Endothelial cell of umbilical vein (primary cell): ENCODE measurements around the gene GNAT1. TPM values are rescaled to one million over a fixed set of nuclear protein-coding genes. Genes with fewer than 3 reads are reported as not detected.

Source experiments
- BruUV-seq: library from RNA; stranded (reverse); fragments of 400-500 nt; replicated peaks from 2 replicates; lab custom pipeline; 2021; lab: Mats Ljungman, UMichigan
- CTCF ChIA-PET: fragments of 300-600, 350-600 bp; sonication (Branson Sonifier 250); formaldehyde crosslinking; loops from one replicate; lab custom pipeline; 2021; ENCODE audit warnings: antibody characterized with exemption, inconsistent platforms; lab: Charles Lee
- POLR2A ChIA-PET: fragments of 300-600, 350-600 bp; sonication (Branson Sonifier 250); formaldehyde crosslinking; loops from one replicate; lab custom pipeline; 2021; ENCODE audit warnings: antibody characterized with exemption, inconsistent platforms; lab: Charles Lee
- DNase-seq: peaks from one replicate; pipeline ENCODE4 v3.0.0-alpha.2; 2011; ENCODE audit warnings: low read depth, low spot score
- FAIRE-seq: peaks from 2 replicates; lab custom pipeline; 2011; peaks lifted over from hg19 to GRCh38; lab: Jason Lieb, UNC
- H2AFZ ChIP-seq: 2 replicates; pipeline ENCODE4 v1.6.0; 2012; ENCODE audit warnings: low read depth, low read length, control low read depth, inconsistent platforms
- H3K27ac ChIP-seq: 2 replicates; pipeline ENCODE4 v1.5.1; 2011; ENCODE audit warnings: low read depth, mild to moderate bottlenecking, control low read depth, low read length, moderate library complexity; ENCODE audit not compliant: insufficient read depth
- H3K27me3 ChIP-seq, 2 experiments: 2 replicates each; pipeline versions ENCODE4 v1.6.0 to v1.6.1; 2011; ENCODE audit warnings: low read length in 2 of 2, mixed read lengths in 1 of 2; ENCODE audit not compliant: control insufficient read depth in 2 of 2, insufficient read depth in 2 of 2
- H3K36me3 ChIP-seq, 2 experiments: 2 replicates in 1 of 2; 3 replicates in 1 of 2; pipeline ENCODE4 v1.5.1; 2011; ENCODE audit warnings: low read length in 2 of 2, mild to moderate bottlenecking in 1 of 2, moderate library complexity in 1 of 2; ENCODE audit not compliant: control insufficient read depth in 2 of 2, insufficient read depth in 2 of 2; ENCODE audit errors: extremely low read depth in 1 of 2
- H3K4me1 ChIP-seq: 3 replicates; pipeline ENCODE4 v1.5.1; 2011; ENCODE audit warnings: mild to moderate bottlenecking, low read length; ENCODE audit not compliant: control insufficient read depth, insufficient read depth; ENCODE audit errors: extremely low read depth
- H3K4me2 ChIP-seq: 2 replicates; pipeline ENCODE4 v1.6.1; 2011; ENCODE audit warnings: low read length, control low read depth, mixed read lengths; ENCODE audit not compliant: insufficient read depth
- H3K4me3 ChIP-seq, 3 experiments: fragments of 200-600 bp in 1 of 3; sonication (generic), shearing (Covaris generic) in 1 of 3; replicated peaks in 1 of 3; 2 replicates each; pipeline ENCODE4 v1.5.1; 2011 to 2016; ENCODE audit warnings: control low read depth in 3 of 3, low read length in 3 of 3, mild to moderate bottlenecking in 2 of 3, inconsistent platforms in 1 of 3, low read depth in 1 of 3, moderate library complexity in 1 of 3; ENCODE audit not compliant: insufficient read depth in 1 of 3
- H3K79me2 ChIP-seq: 2 replicates; pipeline ENCODE4 v1.6.0; 2012; ENCODE audit warnings: low read length, inconsistent platforms; ENCODE audit not compliant: control insufficient read depth, insufficient read depth
- H3K9ac ChIP-seq: replicated peaks from 2 replicates; pipeline ENCODE3; 2011; ENCODE audit warnings: low read length, control low read depth; ENCODE audit not compliant: insufficient read depth; ENCODE audit errors: extremely low read depth
- H3K9me1 ChIP-seq: replicated peaks from 3 replicates; pipeline ENCODE4 v1.6.0; 2011; ENCODE audit warnings: mild to moderate bottlenecking, low read length; ENCODE audit not compliant: control insufficient read depth, insufficient read depth; ENCODE audit errors: extremely low read depth
- H3K9me3 ChIP-seq: replicated peaks from 2 replicates; pipeline ENCODE4 v1.5.1; 2012; ENCODE audit warnings: low read length, inconsistent platforms; ENCODE audit not compliant: control insufficient read depth, insufficient read depth
- H4K20me1 ChIP-seq: replicated peaks from 2 replicates; pipeline ENCODE3; 2011; ENCODE audit warnings: mild to moderate bottlenecking, low read length; ENCODE audit not compliant: control insufficient read depth, insufficient read depth; ENCODE audit errors: extremely low read depth
- CTCF ChIP-seq, 2 donors: IDR thresholded peaks; 1 replicate in 1 of 2; 2 replicates in 1 of 2; pipeline ENCODE4 v1.5.1; 2011; ENCODE audit warnings: low read length in 2 of 2, mild to moderate bottlenecking in 2 of 2, moderate library complexity in 2 of 2, control low read depth in 1 of 2, inconsistent platforms in 1 of 2, low read depth in 1 of 2; ENCODE audit not compliant: insufficient read depth in 1 of 2; ENCODE audit errors: extremely low read depth in 1 of 2
- EZH2 ChIP-seq: IDR thresholded peaks from 2 replicates; pipeline ENCODE4 v1.6.1; 2012; ENCODE audit warnings: borderline replicate concordance, low read depth, mild to moderate bottlenecking, moderate library complexity, low read length, inconsistent platforms; ENCODE audit not compliant: severe bottlenecking
- FOS ChIP-seq: IDR thresholded peaks from 2 replicates; pipeline ENCODE4 v1.6.1; 2011; ENCODE audit warnings: mild to moderate bottlenecking, low read length, moderate library complexity, borderline replicate concordance; ENCODE audit not compliant: insufficient read depth
- JUN ChIP-seq: IDR thresholded peaks from 2 replicates; pipeline ENCODE4 v1.6.1; 2011; ENCODE audit warnings: borderline replicate concordance, low read depth; ENCODE audit not compliant: insufficient read length, insufficient read depth
- MAX ChIP-seq: IDR thresholded peaks from 2 replicates; pipeline ENCODE4 v1.6.1; 2011; ENCODE audit not compliant: insufficient read depth, insufficient read length
- POLR2A ChIP-seq: IDR thresholded peaks from 2 replicates; pipeline ENCODE4 v1.6.1; 2012; ENCODE audit warnings: low read depth, mild to moderate bottlenecking, control low read depth, low read length
- POLR2AphosphoS5 ChIP-seq: IDR thresholded peaks from 2 replicates; pipeline ENCODE4 v1.6.1; 2012; ENCODE audit warnings: low read depth, mild to moderate bottlenecking, control low read depth, low read length, moderate library complexity; ENCODE audit not compliant: insufficient read depth
- dilution Hi-C: fragments of 300-500 bp; cut with MboI; formaldehyde crosslinking; loops from one replicate; pipeline ENCODE4 v1.15.0; 2019; ENCODE audit warnings: low sequenced_read_pairs; ENCODE audit not compliant: extremely low pct_ligation_motif_present
- intact Hi-C: fragments of 100-400 bp; cut with micrococcal nuclease; formaldehyde crosslinking; loops from one replicate; pipeline ENCODE4 v1.10.0; 2022
- polyA plus RNA-seq, 4 experiments: library from polyadenylated mRNA; depleted of rRNA in 3 of 4; stranded (reverse) in 3 of 4; unstranded in 1 of 4; fragments of >200 nt; gene quantifications; 2 replicates each; pipeline versions ENCODE4 v1.2.1 to v1.2.3, GENCODE V29; 2011 to 2012; ENCODE audit warnings: missing spikeins in 1 of 4
- total RNA-seq: library from RNA; stranded (reverse); gene quantifications from 2 replicates; pipeline ENCODE4 v1.2.3, GENCODE V29; 2021

The GNAT1 gene
- total and polyA plus RNA-seq, 2 donors (not counting 3 experiments of a cell fraction or from before 2014, with no cell fraction given), result 0.77 TPM; not detected in 1

GRCh38 chr3:50219285-50219684 lies 27.9 kb downstream of the GNAT1 start:
- no peaks in the 10 kb centered on the region for H4K20me1 ChIP-seq
- H3K4me3 ChIP-seq, result no peak overlapping the region
- H3K4me2 ChIP-seq, result no peak overlapping the region
- no peaks in the 10 kb centered on the region for H3K79me2 ChIP-seq
- no peak overlapping the region for H3K9ac ChIP-seq
- no peaks in the 10 kb centered on the region for H3K9me1 ChIP-seq
- ChIA-PET POLR2A (interaction anchor here (0.5 kb wide), 1 partner anchor 133 kb away, joined by 6 read pairs; no protein-coding TSS in a partner anchor), CTCF (interaction anchor here (0.8 to 7.3 kb wide), 7 partner anchors 10 to 35 kb away, joined by 3 to 55 read pairs (median 3); partner anchors contain the start of gene SLC38A3)
- DNase-seq, result no peak
- H2AFZ ChIP-seq, result no peak overlapping the region
- no peaks in the 10 kb centered on the region for H3K27me3 ChIP-seq
- no TSS peak for BruUV-seq
- intact Hi-C loops (no loop called here), dilution Hi-C loops (no loop called here)
- no peaks in the 10 kb centered on the region for H3K9me3 ChIP-seq
- no peak for FAIRE-seq
- no peaks in the 10 kb centered on the region for H3K4me1 ChIP-seq
- H3K27ac ChIP-seq, result no peak overlapping the region
- H3K36me3 ChIP-seq, result no peaks in the 10 kb centered on the region
- TF ChIP-seq JUN (no peak), POLR2AphosphoS5 (no peak), MAX (no peak), EZH2 (no peak), FOS (no peak), POLR2A (no peak), CTCF (IDR thresholded peaks at IDR 0.05; ENCODE audit: extremely low read depth in 1 of 2, insufficient read depth in 1 of 2, low read depth in 1 of 2, low read length in 2 of 2) (no peak)
